ENCODE data around the gene PAQR9. TPM values are rescaled to one million over a fixed set of nuclear protein-coding genes. Genes with fewer than 3 reads are reported as not detected.
A peak's percentile ranks its signal among the peaks of the same experiment; 100 is the strongest.
"Not testable (repeated sequence)": the region's sequence is repeated elsewhere in the genome, so short reads cannot be mapped to it uniquely, and the experiment has no call there.

Gene PAQR9
- total RNA-seq, 1 donor from 2014 or later, result under 0.01 TPM

- peaks cover 16 to 20% (median 16%) of the 10 kb centered on the region in 3 donors for H3K4me1 ChIP-seq (ENCODE audit: control insufficient read depth in 3 of 3, insufficient read depth in 3 of 3, low read length in 3 of 3)
- peak overlapping the region; percentile 92 for H3K27ac ChIP-seq (ENCODE audit: low read depth, low read length)
- H3K9me3 ChIP-seq (ENCODE audit: control insufficient read depth in 3 of 3, low read length in 3 of 3), result no peaks in the 10 kb centered on the region
- peak overlapping the region; percentile 88 to 99 (median 99) for H3K4me3 ChIP-seq (ENCODE audit: low read length in 3 of 3)
- H3K9ac ChIP-seq (ENCODE audit: low read depth in 1 of 3, low read length in 3 of 3), result peak overlapping the region; percentile 96 to 99 (median 98)
- no peaks in the 10 kb centered on the region for H3K27me3 ChIP-seq (ENCODE audit: control insufficient read depth in 3 of 3, insufficient read depth in 3 of 3, low read length in 3 of 3)
- no peaks in the 10 kb centered on the region for H3K36me3 ChIP-seq (ENCODE audit: control insufficient read depth in 3 of 3, insufficient read depth in 3 of 3, low read length in 3 of 3)
These were observed 36.4 kb upstream of the PAQR9 start for GRCh38 chr3:142999881-143000280.

GRCh38 chr3:142998439-142998838 lies 35.0 kb upstream of the PAQR9 start:
- no peak overlapping the region for H3K4me3 ChIP-seq (ENCODE audit: low read length in 3 of 3)
- H3K4me1 ChIP-seq (ENCODE audit: control insufficient read depth in 3 of 3, insufficient read depth in 3 of 3, low read length in 3 of 3), result peaks cover 12 to 19% (median 16%) of the 10 kb centered on the region in 3 donors
- H3K27me3 ChIP-seq (ENCODE audit: control insufficient read depth in 3 of 3, insufficient read depth in 3 of 3, low read length in 3 of 3), result no peaks in the 10 kb centered on the region
- no peaks in the 10 kb centered on the region for H3K9me3 ChIP-seq (ENCODE audit: control insufficient read depth in 3 of 3, low read length in 3 of 3)
- no peaks in the 10 kb centered on the region for H3K36me3 ChIP-seq (ENCODE audit: control insufficient read depth in 3 of 3, insufficient read depth in 3 of 3, low read length in 3 of 3)
- H3K27ac ChIP-seq (ENCODE audit: low read depth, low read length), result no peak overlapping the region
- H3K9ac ChIP-seq (ENCODE audit: low read depth in 1 of 3, low read length in 3 of 3), result no peak overlapping the region

DNA sequence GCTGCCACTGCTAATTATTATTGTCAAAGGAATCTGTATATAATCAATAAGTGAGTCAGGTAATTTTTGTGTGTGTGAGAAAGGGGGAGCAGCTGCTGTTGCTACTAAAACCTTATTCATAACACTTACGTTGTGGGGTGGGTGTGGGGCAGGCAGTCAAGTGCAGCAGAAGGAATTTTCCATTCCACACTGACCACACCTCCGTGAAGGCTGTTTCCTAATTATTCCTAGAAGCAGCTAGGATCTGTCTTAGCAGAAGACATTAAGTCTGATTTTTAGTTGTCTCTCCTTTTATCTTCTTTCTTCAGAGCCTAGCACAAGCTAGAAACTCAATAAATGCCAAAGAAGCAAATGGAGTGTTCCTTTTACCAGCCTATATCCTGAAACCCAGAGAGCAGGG lies 33.9 kb upstream of the PAQR9 start:
- H3K9ac ChIP-seq (ENCODE audit: low read depth in 1 of 3, low read length in 3 of 3), result no peak overlapping the region
- H3K9me3 ChIP-seq (ENCODE audit: control insufficient read depth in 3 of 3, low read length in 3 of 3), result no peaks in the 10 kb centered on the region
- H3K4me1 ChIP-seq (ENCODE audit: control insufficient read depth in 3 of 3, insufficient read depth in 3 of 3, low read length in 3 of 3), result peaks cover 3 to 11% (median 10%) of the 10 kb centered on the region in 3 donors
- no peak overlapping the region for H3K4me3 ChIP-seq (ENCODE audit: low read length in 3 of 3)
- H3K27ac ChIP-seq (ENCODE audit: low read depth, low read length), result no peak overlapping the region
- no peaks in the 10 kb centered on the region for H3K36me3 ChIP-seq (ENCODE audit: control insufficient read depth in 3 of 3, insufficient read depth in 3 of 3, low read length in 3 of 3)
- no peaks in the 10 kb centered on the region for H3K27me3 ChIP-seq (ENCODE audit: control insufficient read depth in 3 of 3, insufficient read depth in 3 of 3, low read length in 3 of 3)

GRCh38 chr3:142993958-142994442 lies 30.5 kb upstream of the PAQR9 start:
- no peaks in the 10 kb centered on the region for H3K4me1 ChIP-seq (ENCODE audit: control insufficient read depth in 3 of 3, insufficient read depth in 3 of 3, low read length in 3 of 3)
- H3K27ac ChIP-seq (ENCODE audit: low read depth, low read length), result no peak overlapping the region
- H3K4me3 ChIP-seq (ENCODE audit: low read length in 3 of 3), result no peak overlapping the region
- H3K27me3 ChIP-seq (ENCODE audit: control insufficient read depth in 3 of 3, insufficient read depth in 3 of 3, low read length in 3 of 3), result no peaks in the 10 kb centered on the region
- no peaks in the 10 kb centered on the region for H3K36me3 ChIP-seq (ENCODE audit: control insufficient read depth in 3 of 3, insufficient read depth in 3 of 3, low read length in 3 of 3)
- H3K9me3 ChIP-seq (ENCODE audit: control insufficient read depth in 3 of 3, low read length in 3 of 3), result no peaks in the 10 kb centered on the region
- H3K9ac ChIP-seq (ENCODE audit: low read depth in 1 of 3, low read length in 3 of 3), result no peak overlapping the region

DNA sequence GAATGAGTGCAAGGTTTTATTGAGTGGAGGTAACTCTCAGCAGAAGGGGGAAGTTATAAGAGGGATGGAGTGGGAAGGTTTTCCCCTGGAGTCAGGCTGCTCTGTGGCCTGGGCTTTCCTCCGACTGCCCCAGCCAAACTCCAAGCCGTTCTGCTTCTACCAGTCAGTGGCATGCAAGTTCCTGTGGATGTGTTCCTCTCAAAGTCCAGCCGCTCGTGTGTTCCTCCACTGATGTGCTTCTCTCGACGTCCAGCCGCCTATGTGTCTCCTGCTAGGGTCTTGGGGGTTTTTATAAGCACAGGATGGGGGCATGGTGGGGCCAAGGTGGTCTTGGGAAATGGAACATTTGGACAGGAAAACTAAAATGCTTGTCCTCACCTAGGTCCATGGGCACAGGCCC lies 28.8 kb upstream of the PAQR9 start:
- Histone ChIP-seq H3K9ac (ENCODE audit: low read depth in 1 of 3, low read length in 3 of 3) (no peak overlapping the region), H3K9me3 (ENCODE audit: control insufficient read depth in 3 of 3, low read length in 3 of 3) (no peaks in the 10 kb centered on the region), H3K4me1 (ENCODE audit: control insufficient read depth in 3 of 3, insufficient read depth in 3 of 3, low read length in 3 of 3) (peaks cover 3 to 6% (median 4%) of the 10 kb centered on the region in 3 donors), H3K4me3 (ENCODE audit: low read length in 3 of 3) (no peak overlapping the region), H3K36me3 (ENCODE audit: control insufficient read depth in 3 of 3, insufficient read depth in 3 of 3, low read length in 3 of 3) (no peaks in the 10 kb centered on the region), H3K27me3 (ENCODE audit: control insufficient read depth in 3 of 3, insufficient read depth in 3 of 3, low read length in 3 of 3) (no peaks in the 10 kb centered on the region), H3K27ac (ENCODE audit: low read depth, low read length) (no peak overlapping the region)

DNA sequence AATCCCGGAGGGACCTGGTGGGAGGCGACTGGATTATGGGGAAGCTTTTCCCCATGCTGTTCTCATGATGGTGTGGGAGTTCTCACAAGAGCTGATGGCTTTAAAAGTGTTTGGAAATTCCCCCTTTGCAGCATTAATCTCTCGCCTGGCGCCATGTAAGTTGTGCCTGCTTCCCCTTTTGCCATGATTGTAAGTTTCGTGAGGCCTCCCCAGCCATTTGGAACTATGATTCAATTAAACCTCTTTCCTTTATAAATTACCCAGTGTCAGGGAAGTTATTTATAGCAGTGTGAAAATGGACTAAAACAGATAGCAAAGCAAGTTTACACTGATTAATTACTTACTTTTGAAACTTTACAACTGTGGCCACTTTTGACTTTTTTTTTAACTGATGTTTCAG lies 27.2 kb upstream of the PAQR9 start:
- Histone ChIP-seq H3K27me3 (ENCODE audit: control insufficient read depth in 3 of 3, insufficient read depth in 3 of 3, low read length in 3 of 3) (no peaks in the 10 kb centered on the region), H3K27ac (ENCODE audit: low read depth, low read length) (no peak overlapping the region), H3K9me3 (ENCODE audit: control insufficient read depth in 3 of 3, low read length in 3 of 3) (no peaks in the 10 kb centered on the region), H3K9ac (ENCODE audit: low read depth in 1 of 3, low read length in 3 of 3) (no peak overlapping the region), H3K36me3 (ENCODE audit: control insufficient read depth in 3 of 3, insufficient read depth in 3 of 3, low read length in 3 of 3) (no peaks in the 10 kb centered on the region), H3K4me3 (ENCODE audit: low read length in 3 of 3) (no peak overlapping the region), H3K4me1 (ENCODE audit: control insufficient read depth in 3 of 3, insufficient read depth in 3 of 3, low read length in 3 of 3) (peaks cover 3 to 6% (median 4%) of the 10 kb centered on the region in 3 donors)

DNA sequence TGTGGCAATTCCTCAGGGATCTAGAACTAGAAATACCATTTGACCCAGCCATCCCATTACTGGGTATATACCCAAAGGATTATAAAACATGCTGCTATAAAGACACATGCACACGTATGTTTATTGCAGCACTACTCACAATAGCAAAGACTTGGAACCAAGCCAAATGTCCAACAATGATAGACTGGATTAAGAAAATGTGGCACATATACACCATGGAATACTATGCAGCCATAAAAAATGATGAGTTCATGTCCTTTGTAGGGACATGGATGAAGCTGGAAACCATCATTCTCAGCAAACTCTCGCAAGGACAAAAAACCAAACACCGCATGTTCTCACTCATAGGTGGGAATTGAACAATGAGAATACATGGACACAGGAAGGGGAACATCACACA lies 25.4 kb upstream of the PAQR9 start:
- not testable (repeated sequence) for H3K27ac ChIP-seq (ENCODE audit: low read depth, low read length); H3K9ac ChIP-seq (ENCODE audit: low read depth in 1 of 3, low read length in 3 of 3); H3K27me3 ChIP-seq (ENCODE audit: control insufficient read depth in 3 of 3, insufficient read depth in 3 of 3, low read length in 3 of 3); H3K4me1 ChIP-seq (ENCODE audit: control insufficient read depth in 3 of 3, insufficient read depth in 3 of 3, low read length in 3 of 3); H3K9me3 ChIP-seq (ENCODE audit: control insufficient read depth in 3 of 3, low read length in 3 of 3); H3K36me3 ChIP-seq (ENCODE audit: control insufficient read depth in 3 of 3, insufficient read depth in 3 of 3, low read length in 3 of 3); H3K4me3 ChIP-seq (ENCODE audit: low read length in 3 of 3)

DNA sequence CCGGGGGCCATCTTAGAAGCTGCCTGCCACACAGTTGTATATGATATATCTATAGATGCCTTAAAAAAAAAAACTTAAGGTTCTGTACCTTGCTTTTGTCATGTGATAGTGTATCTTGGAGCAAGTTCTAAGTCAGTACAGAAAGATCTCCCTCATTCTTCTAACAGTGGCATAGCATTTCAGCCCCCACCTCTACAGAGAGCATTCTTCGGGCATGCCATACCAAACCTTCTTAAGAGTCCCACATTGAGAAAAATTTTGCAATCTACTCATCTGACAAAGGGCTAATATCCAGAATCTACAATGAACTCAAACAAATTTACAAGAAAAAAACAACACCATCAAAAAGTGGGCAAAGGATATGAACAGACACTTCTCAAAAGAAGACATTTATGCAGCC lies 24.7 kb upstream of the PAQR9 start:
- peak overlapping the region; percentile 60 for H3K27ac ChIP-seq (ENCODE audit: low read depth, low read length)

DNA sequence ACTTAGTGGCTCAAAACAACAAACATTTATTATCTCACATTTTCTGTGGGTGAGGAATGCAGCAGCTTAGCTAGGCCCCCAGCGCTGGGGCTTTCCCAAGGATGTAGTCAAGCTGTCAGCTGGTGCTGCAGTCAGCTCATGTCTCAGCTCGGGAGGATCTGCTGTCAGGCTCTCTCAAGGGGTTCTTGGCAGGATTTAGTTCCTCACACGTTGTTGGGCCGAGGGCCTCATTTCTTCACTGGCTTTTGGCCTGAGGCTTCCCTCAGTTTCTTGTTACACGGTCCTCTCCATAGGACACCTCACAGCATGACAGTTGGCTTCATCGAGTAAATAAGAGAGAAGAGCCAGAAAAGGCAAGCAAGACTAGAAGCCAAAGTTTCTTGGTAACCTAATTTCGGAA lies 24.2 kb upstream of the PAQR9 start:
- Histone ChIP-seq H3K27me3 (ENCODE audit: control insufficient read depth in 3 of 3, insufficient read depth in 3 of 3, low read length in 3 of 3) (no peaks in the 10 kb centered on the region), H3K9ac (ENCODE audit: low read depth in 1 of 3, low read length in 3 of 3) (peak overlapping the region in 2 of 3 donors; percentile 1 to 51), H3K4me1 (ENCODE audit: control insufficient read depth in 3 of 3, insufficient read depth in 3 of 3, low read length in 3 of 3) (peaks cover 3 to 6% (median 4%) of the 10 kb centered on the region in 3 donors), H3K27ac (ENCODE audit: low read depth, low read length) (peak overlapping the region; percentile 60), H3K4me3 (ENCODE audit: low read length in 3 of 3) (no peak overlapping the region), H3K36me3 (ENCODE audit: control insufficient read depth in 3 of 3, insufficient read depth in 3 of 3, low read length in 3 of 3) (no peaks in the 10 kb centered on the region), H3K9me3 (ENCODE audit: control insufficient read depth in 3 of 3, low read length in 3 of 3) (no peaks in the 10 kb centered on the region)

More for the DNA sequence above, 24.7 kb upstream of the PAQR9 start:
- H3K9ac ChIP-seq (ENCODE audit: low read depth in 1 of 3, low read length in 3 of 3); H3K4me1 ChIP-seq (ENCODE audit: control insufficient read depth in 3 of 3, insufficient read depth in 3 of 3, low read length in 3 of 3); H3K27me3 ChIP-seq (ENCODE audit: control insufficient read depth in 3 of 3, insufficient read depth in 3 of 3, low read length in 3 of 3); H3K9me3 ChIP-seq (ENCODE audit: control insufficient read depth in 3 of 3, low read length in 3 of 3); H3K36me3 ChIP-seq (ENCODE audit: control insufficient read depth in 3 of 3, insufficient read depth in 3 of 3, low read length in 3 of 3); H3K4me3 ChIP-seq (ENCODE audit: low read length in 3 of 3): not testable (repeated sequence)

DNA sequence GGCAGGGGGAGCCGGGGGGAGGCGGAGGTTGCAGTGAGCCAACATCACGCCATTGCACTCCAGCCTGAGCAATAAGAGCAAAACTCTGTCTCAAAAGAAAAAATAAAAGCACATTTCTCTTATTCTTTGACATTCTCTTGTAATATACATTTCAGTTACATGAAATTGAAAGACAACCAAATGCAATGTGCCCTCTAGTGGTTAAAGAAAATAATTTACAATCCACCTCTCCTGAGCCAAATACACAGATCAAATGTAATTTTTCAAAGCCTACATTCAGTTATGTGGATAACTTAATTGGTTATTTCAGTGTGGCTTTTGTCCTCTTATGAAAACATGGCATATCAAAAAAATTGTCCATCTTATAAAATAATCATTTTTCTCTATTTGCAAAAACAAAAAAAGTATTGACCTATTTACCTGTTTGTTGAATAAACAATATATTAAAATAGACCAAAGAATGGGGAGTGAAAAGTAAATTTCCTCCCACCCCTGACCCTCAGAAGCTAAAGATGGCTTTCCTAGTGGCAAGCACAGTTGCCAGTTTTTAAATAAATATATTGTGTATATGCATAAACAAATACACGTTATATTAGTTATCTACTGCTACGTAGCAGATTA lies 23.7 kb upstream of the PAQR9 start:
- Histone ChIP-seq H3K9ac (ENCODE audit: low read depth in 1 of 3, low read length in 3 of 3) (peak overlapping the region in 2 of 3 donors; percentile 1 to 51), H3K4me3 (ENCODE audit: low read length in 3 of 3) (no peak overlapping the region), H3K9me3 (ENCODE audit: control insufficient read depth in 3 of 3, low read length in 3 of 3) (no peaks in the 10 kb centered on the region), H3K36me3 (ENCODE audit: control insufficient read depth in 3 of 3, insufficient read depth in 3 of 3, low read length in 3 of 3) (no peaks in the 10 kb centered on the region), H3K27ac (ENCODE audit: low read depth, low read length) (peak overlapping the region; percentile 60), H3K4me1 (ENCODE audit: control insufficient read depth in 3 of 3, insufficient read depth in 3 of 3, low read length in 3 of 3) (peaks cover 3 to 6% (median 4%) of the 10 kb centered on the region in 3 donors), H3K27me3 (ENCODE audit: control insufficient read depth in 3 of 3, insufficient read depth in 3 of 3, low read length in 3 of 3) (no peaks in the 10 kb centered on the region)

Data from skeletal muscle tissue (tissue), 4 donors.